IPS-NIHi7 (cell line): ENCODE data around the gene CELF5.
"Not testable (repeated sequence)": the region's sequence is repeated elsewhere in the genome, so short reads cannot be mapped to it uniquely, and the experiment has no call there.

Source experiments
- DNase-seq: peaks from one replicate; pipeline ENCODE4 v3.0.0; 2012; ENCODE audit warnings: mixed read lengths; ENCODE audit errors: extremely low spot score

Gene CELF5

DNA sequence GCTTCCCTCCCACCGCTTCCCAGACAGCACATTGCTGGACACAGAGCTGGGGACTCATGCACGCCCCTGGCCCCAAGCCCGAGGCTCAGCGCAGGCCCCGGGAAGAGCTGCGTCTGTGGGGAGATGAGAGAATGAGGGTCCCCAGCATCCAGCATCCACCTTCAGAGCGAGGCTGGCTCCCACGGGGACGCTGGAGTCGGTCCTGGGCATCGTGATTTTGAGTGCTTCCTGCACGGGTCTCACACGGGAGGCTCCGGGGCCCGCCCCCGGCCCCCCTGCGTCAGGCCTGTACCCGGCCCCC lies 34.0 kb upstream of the CELF5 start:
- no peak for DNase-seq

DNA sequence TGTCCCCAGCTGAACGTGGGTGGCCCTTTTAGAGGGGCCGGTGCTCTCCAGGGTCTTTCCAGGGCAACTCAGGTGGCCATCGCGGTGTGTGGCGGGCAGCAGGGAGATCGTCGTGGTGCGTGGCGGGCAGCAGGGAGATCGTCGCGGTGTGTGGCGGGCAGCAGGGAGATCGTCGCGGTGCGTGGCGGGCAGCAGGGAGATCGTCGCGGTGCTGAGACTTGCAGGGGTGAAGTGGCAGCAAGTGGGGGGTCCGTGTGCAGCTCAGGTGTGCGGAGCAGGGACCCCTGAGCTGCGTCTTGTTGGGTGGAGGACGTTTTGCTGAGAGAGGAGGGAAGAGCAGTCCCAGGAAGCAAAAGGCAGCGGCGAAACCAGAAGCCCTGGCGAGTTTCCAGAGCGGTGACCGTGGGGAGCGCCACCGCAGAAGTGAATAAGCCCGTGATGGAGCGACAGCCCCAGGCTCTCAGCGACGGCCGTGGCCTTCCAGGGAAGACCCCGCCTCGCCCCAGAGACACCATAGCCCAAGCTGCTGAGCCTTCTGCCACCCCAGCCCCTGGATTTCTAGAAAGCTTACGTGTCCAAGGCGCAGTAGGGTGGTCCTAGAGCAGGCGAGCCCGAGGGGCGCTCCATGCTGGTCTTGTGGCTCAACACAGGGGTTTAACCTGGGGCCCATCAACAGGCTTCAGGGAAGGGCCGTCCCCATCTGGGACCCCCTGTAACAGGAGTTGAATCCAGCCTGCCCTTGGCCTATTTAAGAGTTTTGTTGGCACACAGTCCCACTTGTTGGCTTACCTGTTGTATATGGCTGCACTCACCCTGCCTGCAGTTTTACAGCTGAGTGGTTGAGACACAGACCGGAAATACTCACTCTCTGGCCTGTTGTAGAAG lies 33.3 kb upstream of the CELF5 start:
- no peak for DNase-seq

DNA sequence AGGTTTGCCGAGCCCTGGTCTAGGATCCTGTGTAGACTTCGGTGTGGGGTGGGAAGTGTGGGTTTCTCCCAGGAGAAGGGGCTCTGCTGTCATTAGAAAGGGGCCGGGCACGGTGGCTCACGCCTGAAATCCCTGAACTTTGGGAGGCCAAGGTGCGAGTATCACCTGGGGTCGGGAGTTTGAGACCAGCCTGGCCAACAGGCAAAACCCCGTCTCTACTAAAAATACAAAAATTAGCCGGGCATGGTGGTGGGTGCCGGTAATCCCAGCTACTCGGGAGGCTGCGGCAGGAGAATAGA lies 32.7 kb upstream of the CELF5 start:
- not testable (repeated sequence) for DNase-seq

DNA sequence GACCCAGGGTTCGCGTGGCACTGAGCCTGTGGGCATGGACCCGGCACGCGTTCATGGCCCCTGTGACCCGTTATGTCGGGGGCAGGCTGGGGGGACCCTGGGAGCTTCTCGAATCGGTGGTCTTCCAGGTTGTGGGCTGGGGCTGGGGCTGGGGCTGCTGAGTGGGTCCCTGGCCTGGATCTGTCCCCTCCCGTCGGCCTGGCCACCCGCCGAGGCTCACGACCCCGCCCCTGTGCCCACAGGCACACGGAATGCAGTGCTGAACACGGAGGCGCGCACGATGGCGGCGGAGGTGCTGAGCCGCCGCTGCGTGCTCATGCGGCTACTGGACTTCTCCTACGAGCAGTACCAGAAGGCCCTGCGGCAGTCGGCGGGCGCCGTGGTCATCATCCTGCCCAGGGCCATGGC lies 32.2 kb upstream of the CELF5 start:
- DNase-seq, result no peak

DNA sequence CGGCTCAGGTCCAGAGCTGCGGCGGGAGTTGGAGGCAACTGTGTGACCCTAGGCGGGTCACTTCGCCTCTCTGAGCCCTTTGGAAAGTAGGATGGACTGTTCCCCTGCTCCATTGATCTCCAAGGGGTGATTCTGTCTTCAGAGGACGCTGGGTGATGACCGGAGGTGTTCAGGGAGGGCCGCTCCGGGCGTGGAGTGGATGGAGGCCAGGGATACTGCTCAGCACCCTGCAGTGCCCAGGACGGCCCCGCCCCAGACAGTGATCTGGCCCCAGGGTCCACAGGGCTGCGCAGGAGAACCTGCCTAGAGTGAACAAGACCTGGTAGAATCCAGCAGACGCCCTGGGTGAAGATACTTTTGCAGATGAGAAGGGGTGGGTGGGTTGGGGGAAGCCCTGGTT lies 31.8 kb upstream of the CELF5 start:
- no peak for DNase-seq

DNA sequence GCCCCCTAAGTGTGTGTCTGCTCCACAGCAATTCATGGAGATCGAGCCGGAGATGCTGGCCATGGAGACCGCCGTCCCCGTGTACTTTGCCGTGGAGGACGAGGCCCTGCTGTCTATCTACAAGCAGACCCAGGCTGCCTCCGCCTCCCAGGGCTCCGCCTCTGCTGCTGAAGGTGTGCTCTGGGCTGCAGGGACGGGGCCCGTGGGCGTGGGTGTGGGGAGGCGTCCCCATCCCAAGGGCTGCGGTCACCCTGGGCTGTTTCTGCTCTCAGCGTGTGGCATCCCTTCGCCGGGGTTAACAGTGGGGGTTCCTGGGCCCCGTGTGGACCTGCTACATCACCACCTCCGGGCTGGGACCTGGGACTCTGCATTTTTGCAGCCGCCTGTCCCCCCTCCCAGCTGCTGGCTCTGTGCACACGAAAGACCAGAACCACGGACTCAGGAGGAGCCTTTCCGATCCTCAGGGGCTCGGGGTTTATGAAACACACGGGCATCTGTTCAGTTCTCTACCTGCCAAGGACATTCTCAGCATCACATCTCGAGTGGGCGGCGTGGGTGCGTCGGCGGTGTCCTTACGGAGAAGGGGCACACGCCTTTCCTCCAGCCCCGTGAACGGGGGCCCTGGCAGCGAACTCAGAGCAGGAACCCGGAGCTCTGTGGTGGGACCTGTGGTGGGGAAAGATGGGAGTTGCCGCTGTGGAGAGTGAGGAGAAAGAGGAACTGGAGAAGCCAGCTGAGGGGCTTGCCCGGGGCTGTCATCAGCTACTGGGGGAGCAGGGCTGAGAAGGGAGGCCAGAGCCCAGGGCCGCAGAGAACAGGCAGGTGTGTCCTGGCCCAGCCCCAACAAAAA lies 31.0 kb upstream of the CELF5 start:
- DNase-seq, result no peak

DNA sequence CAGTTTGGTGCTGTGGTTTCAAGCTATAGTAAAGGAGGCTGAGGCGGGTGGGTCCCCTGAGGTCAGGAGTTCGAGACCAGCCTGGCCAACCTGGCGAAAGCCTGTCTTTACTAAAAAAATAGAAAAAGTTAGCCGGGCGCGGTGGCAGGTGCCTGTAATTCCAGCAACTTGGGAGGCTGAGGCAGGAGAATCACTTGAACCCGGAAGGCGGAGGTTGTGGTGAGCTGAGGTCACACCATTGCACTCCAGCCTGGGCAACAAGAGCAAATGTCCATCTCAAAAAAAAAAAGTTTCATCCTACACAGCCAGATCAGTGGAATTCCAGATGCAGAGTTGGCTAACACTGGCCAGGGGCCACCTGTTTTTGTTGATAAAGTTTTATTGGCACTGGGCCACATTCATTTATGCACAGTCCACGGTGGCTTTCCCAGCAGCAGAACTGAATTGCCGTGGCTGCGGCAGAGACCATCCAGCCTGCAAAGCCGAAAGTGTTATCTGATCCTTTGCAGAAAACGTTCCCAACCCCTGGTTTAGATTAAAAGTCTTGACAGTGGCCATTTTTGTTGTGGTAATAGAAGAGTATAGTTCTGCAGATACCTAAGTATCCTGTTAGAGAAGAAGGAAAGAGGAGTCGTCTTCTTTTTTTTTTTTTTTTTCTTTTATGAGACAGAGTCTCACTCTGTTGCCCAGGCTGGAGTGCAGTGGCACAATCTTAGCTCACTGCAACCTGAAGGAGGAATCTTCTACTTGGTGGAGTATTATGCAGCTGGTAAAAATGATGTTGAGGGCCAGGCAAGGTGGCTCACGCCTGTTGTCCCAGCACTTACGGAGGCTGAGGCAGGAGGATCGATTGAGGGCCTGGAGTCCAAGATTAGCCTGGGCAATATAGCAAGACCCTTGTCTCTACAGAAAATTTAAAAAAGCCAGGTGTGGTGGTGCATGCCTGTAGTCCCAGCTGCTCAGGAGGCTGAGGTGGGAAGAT lies 30.1 kb upstream of the CELF5 start:
- DNase-seq, result no peak

DNA sequence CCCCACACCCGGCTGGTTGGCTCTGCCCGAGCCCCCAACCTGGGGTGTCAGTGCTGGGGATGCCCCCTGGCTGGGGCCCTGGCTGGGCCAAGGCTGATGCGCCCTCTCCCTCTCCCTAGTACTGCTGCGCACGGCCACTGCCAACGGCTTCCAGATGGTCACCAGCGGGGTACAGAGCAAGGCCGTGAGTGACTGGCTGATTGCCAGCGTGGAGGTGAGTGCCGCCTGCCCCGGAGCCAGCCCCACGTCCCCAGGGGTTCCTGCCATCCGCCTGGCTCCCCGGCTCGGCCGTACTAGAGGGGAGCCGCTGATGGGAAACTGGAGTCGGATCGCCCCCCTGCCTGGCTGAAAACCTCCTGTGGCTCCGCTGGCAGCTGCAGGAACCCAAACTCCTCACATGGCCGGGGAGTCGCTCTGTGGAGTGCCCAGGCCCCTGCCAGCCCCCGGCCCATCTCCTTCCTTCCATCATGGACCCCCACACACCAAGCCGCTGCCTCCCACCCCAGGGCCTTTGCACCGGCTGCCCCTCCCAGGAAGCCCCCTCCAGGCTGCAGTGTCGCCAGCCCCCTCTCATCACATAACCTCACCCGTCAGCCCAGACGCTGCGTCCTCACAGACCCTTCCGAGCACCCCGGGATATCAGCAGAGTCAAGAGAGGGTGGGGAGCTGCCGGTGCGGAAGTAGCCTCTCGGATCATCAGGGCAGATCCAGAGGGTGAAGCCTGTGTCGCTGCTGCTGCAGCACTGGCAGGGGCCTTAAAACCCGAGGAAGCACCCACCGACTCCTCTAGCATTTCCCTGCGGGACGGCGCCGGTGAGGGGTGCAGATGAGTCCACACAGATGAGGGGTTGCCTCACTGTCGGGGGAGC lies 28.2 kb upstream of the CELF5 start:
- no peak for DNase-seq

DNA sequence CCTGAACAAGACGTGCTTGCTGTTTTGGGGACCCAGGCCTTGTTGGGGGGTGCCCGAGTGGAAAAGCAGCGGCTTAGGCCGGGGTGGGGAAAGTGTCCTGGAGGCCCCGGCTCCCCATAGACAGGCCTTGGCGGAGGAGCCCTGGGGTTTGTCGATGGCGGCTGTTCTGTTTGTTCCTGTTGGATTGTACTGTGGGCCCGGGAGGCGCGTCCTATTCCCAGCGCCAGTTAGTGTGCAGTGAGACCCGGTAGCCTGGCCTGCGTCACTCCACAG lies 27.6 kb upstream of the CELF5 start:
- DNase-seq, result no peak

DNA sequence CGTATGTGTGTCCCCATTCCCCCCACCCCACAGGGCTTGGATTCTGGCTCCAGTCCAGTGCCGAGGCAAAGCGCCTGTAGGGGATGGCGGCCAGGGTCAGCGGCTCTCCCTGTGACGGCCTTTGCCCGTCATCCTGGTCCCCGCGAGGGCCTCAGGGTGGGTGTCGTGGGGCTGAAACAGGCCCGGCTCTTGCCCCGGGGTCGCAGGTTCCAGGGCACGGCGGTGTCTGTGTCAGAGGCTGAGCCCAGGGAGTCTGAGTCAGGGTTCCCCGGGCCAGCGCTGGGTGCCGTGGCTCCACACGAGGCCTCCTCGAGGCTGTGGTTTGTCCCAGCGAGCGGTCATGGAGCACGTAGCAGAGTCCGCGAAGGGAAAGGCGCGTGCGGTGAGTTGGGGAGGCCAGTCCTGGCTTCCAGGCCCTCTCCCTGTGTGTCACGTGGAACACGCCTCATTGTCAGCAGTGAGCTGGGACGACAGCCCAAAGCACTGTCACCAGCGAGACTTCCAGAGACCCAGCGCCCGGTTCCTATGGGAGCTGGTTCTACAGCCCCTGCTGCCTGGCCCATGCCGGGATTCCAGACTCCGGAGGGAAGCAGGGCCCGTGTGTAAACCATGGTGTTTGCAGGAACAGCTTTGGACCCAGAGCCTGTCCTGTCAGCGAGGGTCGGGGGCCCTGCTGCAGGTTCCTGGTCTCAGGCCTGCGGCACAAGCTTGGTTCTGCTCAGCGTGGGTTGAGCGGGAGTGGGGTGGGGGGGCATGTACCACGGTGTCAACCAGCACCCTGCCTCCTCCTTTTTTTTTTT lies 25.4 kb upstream of the CELF5 start:
- no peak for DNase-seq

DNA sequence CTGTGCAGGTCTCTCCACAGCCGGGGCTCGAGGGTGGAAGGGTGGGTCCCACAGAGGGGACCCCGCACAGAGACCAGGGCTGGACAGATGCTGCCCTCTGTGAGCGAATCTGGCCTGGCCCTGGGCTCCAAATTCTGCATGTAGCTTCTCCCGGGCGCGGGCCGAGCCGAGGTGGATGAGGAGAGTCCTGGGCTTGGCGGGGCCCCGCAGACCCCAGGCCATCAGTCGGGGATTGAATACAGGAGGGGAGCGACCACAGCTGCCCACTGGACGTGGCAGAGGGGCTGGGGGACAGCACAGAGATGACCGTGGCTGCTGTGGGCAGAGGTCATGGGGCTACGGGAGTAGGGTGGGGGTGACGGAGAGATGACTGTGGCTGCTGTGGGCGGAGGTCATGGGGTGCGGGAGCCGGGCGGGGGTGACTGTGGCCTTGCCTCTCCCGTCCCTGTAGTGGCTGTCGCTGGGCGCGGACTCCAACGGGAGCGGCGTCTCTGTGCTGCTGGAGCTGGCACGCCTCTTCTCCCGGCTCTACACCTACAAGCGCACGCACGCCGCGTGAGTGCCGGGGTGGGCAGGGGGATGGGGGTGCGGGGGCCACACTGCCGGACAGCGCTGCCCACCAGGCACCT lies 23.3 kb upstream of the CELF5 start:
- DNase-seq, result no peak

DNA sequence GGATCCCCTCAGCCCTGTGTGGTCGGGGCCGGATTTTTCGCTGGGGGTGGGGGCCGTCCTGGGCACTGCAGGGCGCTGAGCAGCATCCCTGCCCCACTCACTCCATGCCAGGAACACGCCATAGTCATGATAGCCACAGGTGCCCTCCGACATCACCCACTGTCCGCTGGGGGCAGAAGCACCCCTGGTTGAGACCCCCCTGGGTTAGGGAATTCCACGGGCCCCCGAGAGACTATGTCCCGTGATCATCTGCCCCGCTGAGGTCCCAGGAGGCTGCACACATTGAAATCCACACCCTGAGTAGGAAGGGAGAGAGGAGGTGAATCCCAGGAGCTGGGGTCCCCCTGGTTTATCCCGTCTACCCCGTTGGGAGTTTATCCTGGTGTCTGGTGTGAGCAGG lies 22.6 kb upstream of the CELF5 start:
- DNase-seq, result no peak

DNA sequence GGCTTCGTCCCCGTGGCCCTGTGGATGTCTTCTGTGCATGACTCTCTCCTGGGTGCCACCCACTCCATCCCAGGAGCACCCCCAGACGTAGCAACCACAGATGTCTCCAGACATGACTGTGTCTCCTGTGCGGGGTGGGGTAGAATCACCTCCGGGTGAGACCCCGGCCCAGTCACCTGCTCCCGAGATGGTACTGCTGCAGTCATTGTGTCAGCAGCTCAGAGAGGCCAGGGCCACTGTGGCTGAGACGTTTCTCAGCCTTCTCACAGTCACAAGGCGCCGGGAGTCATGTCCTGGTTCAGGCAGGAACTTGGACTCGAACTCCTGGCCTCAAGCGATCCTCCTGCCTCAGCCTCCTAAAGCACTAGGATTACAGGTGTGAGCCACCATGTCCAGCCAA lies 22.1 kb upstream of the CELF5 start:
- DNase-seq, result no peak

DNA sequence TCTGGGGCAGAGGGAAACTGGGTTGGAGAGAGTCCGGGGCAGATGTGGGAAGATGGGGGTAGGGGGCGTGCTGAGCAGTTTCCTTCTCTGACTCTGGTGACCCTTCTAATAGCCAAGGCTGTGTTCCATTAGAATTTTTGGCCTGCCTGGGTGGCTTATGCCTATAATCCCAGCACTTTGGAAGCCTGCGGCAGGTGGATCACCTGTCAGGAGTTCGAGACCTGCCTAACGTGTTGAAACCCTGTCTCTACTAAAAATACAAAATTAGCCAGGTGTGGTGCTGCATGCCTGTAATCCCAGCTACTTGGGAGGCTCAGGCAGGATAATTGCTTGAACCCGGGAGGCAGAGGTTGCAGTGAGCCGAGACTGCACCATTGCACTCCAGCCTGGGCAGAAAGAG lies 21.6 kb upstream of the CELF5 start:
- not testable (repeated sequence) for DNase-seq

DNA sequence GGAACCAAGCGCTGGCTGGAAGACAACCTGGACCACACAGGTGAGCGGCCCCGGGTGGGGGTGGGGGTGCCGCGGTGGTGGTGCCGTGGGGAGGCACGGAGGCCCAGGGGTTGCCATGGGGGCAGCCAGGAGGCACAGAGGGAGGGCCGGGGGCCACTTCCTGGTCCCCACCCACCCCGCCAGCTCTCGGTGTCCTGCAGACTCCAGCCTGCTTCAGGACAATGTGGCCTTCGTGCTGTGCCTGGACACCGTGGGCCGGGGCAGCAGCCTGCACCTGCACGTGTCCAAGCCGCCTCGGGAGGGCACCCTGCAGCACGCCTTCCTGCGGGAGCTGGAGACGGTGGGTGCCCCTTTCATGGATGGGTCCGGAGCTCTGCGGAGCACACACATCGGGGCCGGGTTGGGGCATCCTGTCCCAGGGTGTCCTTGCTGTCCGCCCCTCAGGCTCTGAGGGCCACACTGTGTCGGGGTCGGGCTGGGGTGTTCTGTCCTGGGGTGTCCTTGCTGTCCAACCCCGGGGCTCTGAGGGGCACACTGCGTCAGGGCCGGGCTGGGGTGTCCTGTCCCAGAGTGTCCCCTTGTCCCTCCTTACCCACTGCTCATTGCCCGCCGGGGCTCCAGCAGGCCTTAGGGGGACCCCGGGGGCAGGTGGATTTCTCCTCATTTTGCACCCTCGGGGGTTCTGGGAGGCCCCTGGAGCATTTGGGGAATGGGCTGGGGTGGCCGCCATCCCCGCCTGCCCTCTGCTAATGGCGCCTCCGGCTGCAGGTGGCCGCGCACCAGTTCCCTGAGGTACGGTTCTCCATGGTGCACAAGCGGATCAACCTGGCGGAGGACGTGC lies 20.4 kb upstream of the CELF5 start:
- DNase-seq, result no peak

DNA sequence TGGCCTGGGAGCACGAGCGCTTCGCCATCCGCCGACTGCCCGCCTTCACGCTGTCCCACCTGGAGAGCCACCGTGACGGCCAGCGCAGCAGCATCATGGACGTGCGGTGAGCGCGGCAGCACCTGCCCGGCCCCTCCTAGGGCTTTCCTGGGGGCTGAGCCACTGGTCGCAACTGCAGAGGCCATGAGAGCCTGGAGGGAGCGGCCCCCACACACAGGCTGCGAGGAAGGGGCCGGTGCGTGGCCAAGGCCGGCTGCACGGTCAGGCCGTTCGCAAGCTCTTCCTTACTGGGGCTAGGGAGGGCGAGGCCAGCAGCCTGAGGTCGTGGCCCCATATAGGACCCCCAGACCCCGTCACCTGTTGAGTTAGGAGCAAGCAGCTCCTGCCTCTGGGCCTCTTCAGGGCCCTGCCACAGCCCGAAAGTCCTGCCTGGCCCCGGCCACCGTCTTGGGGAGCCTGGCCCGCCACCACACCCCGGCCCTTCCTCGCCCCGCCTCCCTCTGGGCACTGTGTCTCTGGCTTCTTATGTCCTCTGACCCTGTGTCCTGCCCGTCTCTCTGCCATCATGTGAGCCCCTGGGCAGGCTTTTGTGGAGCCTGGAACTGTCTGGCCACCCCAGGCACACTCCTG lies 19.7 kb upstream of the CELF5 start:
- DNase-seq, result no peak

DNA sequence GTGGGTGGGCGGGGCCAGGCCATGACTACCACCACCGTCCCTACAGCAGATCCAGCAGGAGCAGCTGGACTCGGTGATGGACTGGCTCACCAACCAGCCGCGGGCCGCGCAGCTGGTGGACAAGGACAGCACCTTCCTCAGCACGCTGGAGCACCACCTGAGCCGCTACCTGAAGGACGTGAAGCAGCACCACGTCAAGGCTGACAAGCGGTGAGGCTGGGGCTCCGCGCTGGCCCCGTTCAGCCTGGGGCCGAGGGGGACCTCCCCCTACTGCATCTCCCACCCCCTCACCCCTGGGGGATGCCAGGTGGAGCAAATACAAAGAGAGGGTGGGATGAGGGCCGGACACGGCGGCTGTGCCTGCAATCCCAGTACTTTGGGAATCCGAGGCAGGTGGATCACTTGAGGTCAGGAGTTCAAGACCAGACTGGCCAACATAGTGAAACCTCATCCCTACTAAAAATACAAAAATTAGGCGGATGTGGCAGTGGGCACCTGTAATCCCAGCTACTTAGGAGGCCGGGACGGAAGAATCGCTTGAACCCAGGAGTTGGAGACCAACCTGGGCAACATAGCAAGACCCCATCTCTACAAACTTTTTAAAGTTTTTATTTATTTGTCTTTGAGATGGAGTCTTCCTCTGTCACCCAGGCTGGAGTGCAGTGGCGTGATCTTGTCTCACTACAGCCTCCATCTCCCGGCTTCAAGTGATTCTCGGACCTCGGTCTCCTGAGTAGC lies 18.1 kb upstream of the CELF5 start:
- no peak for DNase-seq
